Activated T-cell treated with anti-CD3 and anti-CD28 coated beads for 4 hours (primary cell): ENCODE data around the gene EXOC4.

Experiments used
- DNase-seq: peaks from one replicate; pipeline ENCODE4 v3.0.0-alpha.2; 2020

The EXOC4 gene

DNA sequence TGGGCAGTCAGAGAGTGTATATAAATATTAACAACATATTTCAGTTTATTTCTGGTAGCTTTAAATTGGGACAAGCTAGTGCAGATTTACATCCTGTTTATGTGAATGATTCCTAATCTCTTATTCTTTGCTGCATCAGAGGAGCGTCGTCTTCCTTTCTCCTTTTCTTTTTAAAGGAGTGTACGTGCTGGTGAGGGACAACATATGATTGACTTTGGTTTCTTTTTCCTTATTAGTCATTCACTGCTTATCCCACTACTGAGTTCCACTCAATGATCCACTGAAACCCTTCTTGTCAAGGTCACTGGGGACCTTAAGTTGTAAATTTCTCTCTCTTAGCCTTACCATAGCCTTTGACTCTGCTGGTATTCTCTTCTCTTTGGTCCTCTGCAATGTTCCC is 116.3 kb downstream of the EXOC4 start:
- DNase-seq, result no peak

GRCh38 chr7:133371616-133372015 is 118.7 kb downstream of the EXOC4 start:
- DNase-seq, result no peak

GRCh38 chr7:133372337-133372736 is 119.5 kb downstream of the EXOC4 start:
- DNase-seq, result no peak

- no peak for DNase-seq
Measured at GRCh38 chr7:133376514-133376913, 123.6 kb downstream of the EXOC4 start.

DNA sequence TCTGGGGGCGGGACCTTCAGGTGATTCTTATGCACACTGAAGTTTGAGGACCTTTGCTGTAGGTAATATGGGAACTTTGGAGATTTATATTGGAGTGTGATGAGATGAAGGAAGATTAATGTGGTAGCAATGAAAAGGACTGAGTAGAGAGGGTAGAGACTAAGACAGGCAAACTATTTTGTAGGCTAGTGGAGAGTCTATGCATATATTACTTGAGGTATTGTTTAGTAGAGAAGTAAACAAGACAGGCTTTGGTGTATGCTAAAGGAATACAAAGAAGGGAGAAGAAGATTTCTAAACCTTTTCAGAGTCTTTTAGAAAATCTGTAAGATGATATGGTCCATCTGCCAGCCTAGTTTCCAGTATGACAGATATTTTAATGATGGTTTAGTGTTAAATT is 129.1 kb downstream of the EXOC4 start:
- no peak for DNase-seq

DNA sequence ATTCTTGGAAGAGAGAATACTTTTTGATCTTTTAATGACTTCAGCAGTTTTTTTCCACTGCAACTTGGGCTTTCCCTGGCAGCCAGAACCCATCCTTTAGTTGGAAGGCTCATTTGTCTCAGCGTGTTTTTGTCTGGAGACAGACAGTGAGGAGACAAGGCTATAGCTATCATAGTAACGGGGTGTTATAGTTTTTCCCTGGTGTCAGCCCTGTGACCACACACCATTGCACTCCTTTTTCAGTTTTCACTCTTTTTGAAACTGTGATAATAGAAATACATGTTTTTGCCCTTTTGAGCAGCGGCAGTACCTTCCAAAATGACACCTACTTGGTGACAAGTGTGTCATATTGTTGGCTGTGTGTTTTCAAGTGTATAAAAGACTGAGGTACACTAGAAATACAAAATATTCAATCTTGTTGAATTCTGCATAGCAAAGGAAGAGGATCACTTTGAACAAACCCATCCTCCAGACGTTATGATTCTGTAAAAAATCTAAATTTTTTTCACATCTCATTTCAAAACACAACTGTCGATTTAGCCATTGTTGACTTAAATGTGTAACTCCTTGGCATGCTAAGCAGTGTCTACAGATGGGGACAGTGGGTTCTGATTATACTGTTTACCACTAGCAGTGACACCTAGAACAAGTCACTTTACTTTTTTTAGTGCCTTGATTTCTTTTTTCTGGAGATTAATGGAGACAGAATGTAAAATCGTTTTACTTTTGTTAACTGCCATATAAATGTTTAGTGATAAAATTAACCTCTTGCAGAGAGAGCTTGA is 130.1 kb downstream of the EXOC4 start:
- no peak for DNase-seq

DNA sequence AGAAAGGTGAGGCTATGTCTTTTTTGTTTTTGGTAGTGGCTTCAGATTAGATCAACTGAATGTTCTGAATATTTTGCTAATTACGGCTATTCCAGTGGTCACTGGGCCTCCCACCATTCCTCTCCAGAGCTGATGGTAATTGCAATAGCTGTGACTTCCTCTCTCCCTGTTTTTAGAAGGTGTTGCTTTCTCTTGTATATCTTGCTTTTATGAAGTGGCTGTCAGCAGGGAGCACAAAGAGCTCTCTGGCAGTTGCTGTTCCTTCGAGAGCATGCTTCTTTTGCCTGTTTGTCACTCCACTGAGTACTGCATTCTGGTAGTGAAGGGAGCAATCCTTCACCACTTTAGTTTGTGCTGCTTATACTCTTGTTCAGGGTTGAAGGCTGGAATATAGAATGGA is 133.3 kb downstream of the EXOC4 start:
- DNase-seq, result no peak

GRCh38 chr7:133389727-133390126 is 136.8 kb downstream of the EXOC4 start:
- no peak for DNase-seq

DNA sequence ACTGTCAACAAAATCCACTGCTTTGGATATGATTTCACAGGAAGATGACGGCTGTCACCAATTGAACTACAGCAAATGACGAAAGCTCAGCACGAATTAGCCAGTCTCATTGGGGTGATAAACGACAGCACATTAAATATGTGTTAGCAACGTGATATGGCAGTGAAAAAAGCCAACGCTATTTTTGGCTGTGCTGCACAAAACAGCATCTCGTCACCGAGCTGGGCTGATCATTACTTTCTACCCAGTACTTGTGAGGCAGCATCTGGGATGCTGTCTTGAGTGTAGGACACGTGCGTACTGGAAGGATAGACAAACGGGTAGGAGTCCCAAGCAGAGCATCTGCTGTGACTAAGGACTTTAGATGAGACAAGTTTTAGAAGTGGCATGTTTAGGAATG is 138.3 kb downstream of the EXOC4 start:
- DNase-seq, result no peak

- no peak for DNase-seq
Measured at GRCh38 chr7:133394369-133394768, 141.5 kb downstream of the EXOC4 start.

- DNase-seq, result no peak
Measured at GRCh38 chr7:133395551-133395950, 142.7 kb downstream of the EXOC4 start.

- no peak for DNase-seq
Measured at GRCh38 chr7:133398506-133398905, 145.6 kb downstream of the EXOC4 start.

GRCh38 chr7:133401225-133401624 is 148.3 kb downstream of the EXOC4 start:
- DNase-seq, result no peak

DNA sequence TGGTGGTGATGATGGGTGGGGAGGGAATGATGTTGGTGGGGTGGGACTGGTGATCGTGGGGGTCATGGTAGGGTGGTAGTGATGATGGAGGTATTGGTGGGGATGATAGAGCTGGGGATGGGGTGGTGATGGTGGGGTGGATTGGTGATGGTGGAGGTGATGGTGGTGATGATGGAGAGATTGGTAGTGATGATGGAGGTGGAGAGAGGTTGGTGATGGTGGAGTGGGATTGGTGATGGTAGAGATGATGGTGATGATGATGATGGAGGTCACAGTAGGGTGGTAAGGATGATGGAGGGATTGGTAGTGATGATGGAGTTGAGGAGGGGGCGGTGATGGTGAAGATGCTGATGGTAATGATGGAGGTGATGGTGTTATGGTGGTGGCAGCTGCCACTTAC is 155.3 kb downstream of the EXOC4 start:
- DNase-seq, result no peak

- no peak for DNase-seq
Measured at GRCh38 chr7:133409421-133409820, 156.5 kb downstream of the EXOC4 start.

DNA sequence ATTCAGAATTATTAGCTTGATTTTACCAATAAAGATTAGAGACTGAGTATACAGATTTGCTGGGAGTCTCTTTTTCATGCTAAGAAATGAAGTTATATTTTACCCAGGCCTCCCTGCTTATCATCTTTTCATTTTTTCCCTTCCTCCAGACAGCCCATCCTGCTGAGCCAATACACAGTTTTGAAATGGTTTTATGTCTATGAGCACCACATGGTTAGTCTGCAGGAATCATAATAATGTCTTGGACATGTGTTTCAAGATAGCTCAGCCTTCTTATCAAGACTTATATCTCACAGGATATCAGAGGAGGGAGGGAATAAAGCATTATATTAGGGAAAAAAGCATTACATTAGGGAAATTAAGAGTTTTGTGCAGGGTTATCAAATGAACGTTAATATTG is 157.1 kb downstream of the EXOC4 start:
- no peak for DNase-seq

DNA sequence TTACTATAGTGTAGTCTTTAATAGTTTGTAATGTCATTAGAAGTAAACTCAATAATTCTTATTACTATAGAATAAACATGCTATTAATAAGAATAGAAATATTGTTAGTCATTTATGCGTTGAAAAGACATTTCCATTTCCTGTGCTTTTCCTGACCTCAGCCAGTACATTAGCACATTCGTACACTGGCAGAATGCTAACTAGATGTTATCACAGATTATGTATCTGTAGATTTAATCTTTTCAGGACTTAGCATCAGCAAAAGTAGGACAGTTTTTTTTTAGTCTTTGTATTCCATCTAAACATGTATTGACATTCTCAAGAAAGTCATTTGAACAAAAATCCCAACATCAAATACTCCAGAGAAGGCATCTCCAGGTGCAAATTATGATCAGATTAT is 158.5 kb downstream of the EXOC4 start:
- DNase-seq, result no peak

- DNase-seq, result no peak
Measured at GRCh38 chr7:133412942-133413341, 160.1 kb downstream of the EXOC4 start.

GRCh38 chr7:133419041-133419440 is 166.2 kb downstream of the EXOC4 start:
- DNase-seq, result no peak

DNA sequence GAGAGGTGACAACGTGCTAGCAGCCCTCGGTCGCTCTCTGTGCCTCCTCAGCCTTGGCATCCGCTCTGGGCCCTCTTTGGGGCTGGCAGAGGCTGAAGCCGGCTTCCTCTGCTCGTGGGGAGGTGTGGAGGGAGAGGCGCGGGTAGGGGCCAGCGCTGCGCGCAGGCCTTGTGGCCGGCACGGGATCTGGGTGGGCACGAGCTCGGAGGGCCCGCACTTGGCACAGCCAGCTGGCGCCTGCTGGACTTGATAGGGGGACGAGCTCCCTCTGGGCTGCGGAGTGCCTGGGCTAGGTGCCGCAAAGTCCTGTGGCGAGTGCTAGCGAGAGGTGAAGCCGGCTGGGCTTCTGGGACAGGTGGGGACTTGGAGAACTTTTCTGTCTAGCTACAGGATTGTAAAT is 170.7 kb downstream of the EXOC4 start:
- no peak for DNase-seq

GRCh38 chr7:133428326-133428725 is 175.4 kb downstream of the EXOC4 start:
- DNase-seq, result no peak

GRCh38 chr7:133428876-133429275 is 176.0 kb downstream of the EXOC4 start:
- DNase-seq, result no peak

DNA sequence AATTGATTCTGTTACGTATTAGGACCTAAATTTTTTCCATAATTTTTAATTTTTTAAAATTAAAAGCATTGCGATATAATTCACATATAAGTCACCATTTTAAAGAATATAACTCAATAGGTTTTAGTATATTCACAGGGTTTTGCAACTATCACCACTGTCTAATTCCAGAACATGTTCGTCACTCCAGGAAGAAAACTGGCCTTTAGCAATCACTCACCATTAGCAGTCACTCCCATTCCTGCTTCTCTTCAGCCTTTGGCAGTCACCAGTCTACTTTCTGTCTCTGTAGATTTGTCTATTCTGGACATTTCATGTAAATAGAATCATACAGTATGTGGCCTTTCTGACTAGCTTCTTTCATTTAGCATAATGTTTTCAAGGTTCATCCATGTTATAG is 176.5 kb downstream of the EXOC4 start:
- DNase-seq, result no peak

DNA sequence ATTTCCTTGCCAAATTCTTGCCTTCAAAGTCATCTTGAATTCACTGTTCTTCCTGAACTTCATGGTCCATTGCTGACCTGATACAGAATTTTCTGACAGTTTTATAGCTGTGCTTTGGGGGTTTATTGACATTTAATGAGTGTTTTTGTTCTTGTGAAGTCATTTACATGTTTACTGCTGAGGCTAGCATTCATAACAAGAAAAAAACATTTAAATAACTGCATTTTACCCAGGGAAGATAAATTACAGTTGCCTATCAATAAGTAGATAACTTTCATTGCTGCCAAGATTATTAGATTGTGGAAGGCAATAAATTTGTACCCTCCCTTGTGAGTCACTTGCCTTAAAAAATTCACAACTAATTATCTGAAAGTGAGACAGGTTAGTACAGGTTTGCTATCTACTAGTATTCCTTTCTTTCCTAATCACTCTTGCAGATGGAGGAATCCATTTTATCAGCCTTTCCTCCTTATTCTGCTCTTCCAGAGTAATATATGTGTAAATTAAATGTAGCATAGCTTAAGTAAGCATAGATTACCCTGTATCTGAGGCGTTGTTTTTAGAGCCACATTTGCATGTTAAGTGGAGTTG is 178.4 kb downstream of the EXOC4 start:
- no peak for DNase-seq
